Measurements from ENCODE around the gene COL25A1. TPM values are rescaled to one million over a fixed set of nuclear protein-coding genes. Genes with fewer than 3 reads are reported as not detected.

Gene COL25A1
- total and polyA plus RNA-seq, 2 donors (not counting 3 experiments of a cell fraction or from before 2014, with no cell fraction given), result 0.21 to 3.5 TPM

GRCh38 chr4:108810087-108810486, 492.4 kb downstream of the COL25A1 start:
- no peak overlapping the region for H3K4me2 ChIP-seq (ENCODE audit: insufficient read depth, low read length)
- no peaks in the 10 kb centered on the region for H3K36me3 ChIP-seq (ENCODE audit: control insufficient read depth in 2 of 2, extremely low read depth in 1 of 2, insufficient read depth in 2 of 2, low read length in 2 of 2)
- H3K4me3 ChIP-seq (replicated peaks in 1 of 3; ENCODE audit: insufficient read depth in 1 of 3, low read depth in 1 of 3, low read length in 3 of 3), result no peak overlapping the region
- dilution Hi-C loops (cut with MboI; ENCODE audit: extremely low pct_ligation_motif_present, low sequenced_read_pairs), result no loop called here
- no peak for DNase-seq (ENCODE audit: low read depth, low spot score)
- H4K20me1 ChIP-seq (replicated peaks; ENCODE audit: control insufficient read depth, extremely low read depth, insufficient read depth, low read length), result no peaks in the 10 kb centered on the region
- ChIA-PET POLR2A (no interaction called here), CTCF (interaction anchor here (1.5 kb wide), 1 partner anchor 11 kb away, joined by 5 read pairs; no protein-coding TSS in a partner anchor)
- H3K9ac ChIP-seq (replicated peaks; ENCODE audit: extremely low read depth, insufficient read depth, low read length), result no peak overlapping the region
- no peaks in the 10 kb centered on the region for H3K27me3 ChIP-seq (ENCODE audit: control insufficient read depth in 2 of 2, insufficient read depth in 2 of 2, low read length in 2 of 2)
- TF ChIP-seq POLR2A (IDR thresholded peaks at IDR 0.05; ENCODE audit: low read depth, low read length) (no peak), CTCF (IDR thresholded peaks at IDR 0.05; ENCODE audit: extremely low read depth in 1 of 2, insufficient read depth in 1 of 2, low read depth in 1 of 2, low read length in 2 of 2) (no peak), GATA2 (IDR thresholded peaks at IDR 0.05; ENCODE audit: insufficient read depth, insufficient read length, low read depth, low read length) (no peak), JUN (IDR thresholded peaks at IDR 0.05; ENCODE audit: borderline replicate concordance, insufficient read depth, insufficient read length, low read depth) (no peak), MAX (IDR thresholded peaks at IDR 0.05; ENCODE audit: insufficient read depth, insufficient read length) (no peak), EZH2 (IDR thresholded peaks at IDR 0.05; ENCODE audit: borderline replicate concordance, low read depth, low read length, severe bottlenecking) (no peak)
- BruUV-seq (replicated peaks), result no TSS peak
- no peak overlapping the region for H2AFZ ChIP-seq (ENCODE audit: low read depth, low read length)
- H3K9me1 ChIP-seq (replicated peaks; ENCODE audit: control insufficient read depth, extremely low read depth, insufficient read depth, low read length), result no peaks in the 10 kb centered on the region
- H3K27ac ChIP-seq (ENCODE audit: insufficient read depth, low read depth, low read length), result no peak overlapping the region
- no peaks in the 10 kb centered on the region for H3K9me3 ChIP-seq (replicated peaks; ENCODE audit: control insufficient read depth, insufficient read depth, low read length)
- no peak for FAIRE-seq
- H3K4me1 ChIP-seq (ENCODE audit: control insufficient read depth, extremely low read depth, insufficient read depth, low read length), result no peaks in the 10 kb centered on the region
- H3K79me2 ChIP-seq (ENCODE audit: control insufficient read depth, insufficient read depth, low read length), result no peaks in the 10 kb centered on the region
- intact Hi-C loops (cut with micrococcal nuclease), result no loop called here
